Measurements from ENCODE around the gene ST7.
"Not testable (repeated sequence)": the region's sequence is repeated elsewhere in the genome, so short reads cannot be mapped to it uniquely, and the experiment has no call there.

ST7 gene

DNA sequence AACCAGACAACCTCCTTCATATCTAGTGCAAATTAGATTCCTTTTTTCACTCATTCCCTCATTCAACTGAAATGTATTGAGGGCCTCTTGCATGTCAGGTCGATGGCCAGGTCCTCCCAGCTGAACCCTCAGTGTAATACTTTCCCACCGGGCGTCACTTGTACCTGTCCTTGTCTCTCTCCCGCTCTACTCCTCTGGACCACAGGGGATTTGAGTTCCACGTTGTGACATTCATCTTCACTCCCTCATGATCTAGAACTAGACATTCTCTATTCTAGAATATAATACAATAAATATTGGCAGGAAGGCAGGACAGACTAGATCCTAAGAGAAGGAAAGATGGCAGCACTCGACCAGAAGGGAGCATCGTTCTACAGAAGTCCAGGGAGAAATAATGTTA is 285.6 kb downstream of the ST7 start:
- in situ Hi-C loops (cut with MboI; ENCODE audit: low sequenced_read_pairs, unreplicated experiment), result no loop called here
- DNase-seq (ENCODE audit: low spot score), result no peak
- TF ChIP-seq, protein P1, sequence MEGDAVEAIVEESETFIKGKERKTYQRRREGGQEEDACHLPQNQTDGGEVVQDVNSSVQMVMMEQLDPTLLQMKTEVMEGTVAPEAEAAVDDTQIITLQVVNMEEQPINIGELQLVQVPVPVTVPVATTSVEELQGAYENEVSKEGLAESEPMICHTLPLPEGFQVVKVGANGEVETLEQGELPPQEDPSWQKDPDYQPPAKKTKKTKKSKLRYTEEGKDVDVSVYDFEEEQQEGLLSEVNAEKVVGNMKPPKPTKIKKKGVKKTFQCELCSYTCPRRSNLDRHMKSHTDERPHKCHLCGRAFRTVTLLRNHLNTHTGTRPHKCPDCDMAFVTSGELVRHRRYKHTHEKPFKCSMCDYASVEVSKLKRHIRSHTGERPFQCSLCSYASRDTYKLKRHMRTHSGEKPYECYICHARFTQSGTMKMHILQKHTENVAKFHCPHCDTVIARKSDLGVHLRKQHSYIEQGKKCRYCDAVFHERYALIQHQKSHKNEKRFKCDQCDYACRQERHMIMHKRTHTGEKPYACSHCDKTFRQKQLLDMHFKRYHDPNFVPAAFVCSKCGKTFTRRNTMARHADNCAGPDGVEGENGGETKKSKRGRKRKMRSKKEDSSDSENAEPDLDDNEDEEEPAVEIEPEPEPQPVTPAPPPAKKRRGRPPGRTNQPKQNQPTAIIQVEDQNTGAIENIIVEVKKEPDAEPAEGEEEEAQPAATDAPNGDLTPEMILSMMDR (IDR thresholded peaks at IDR 0.05; ENCODE audit: borderline replicate concordance, control extremely low read depth, extremely low read depth, insufficient read depth, missing control alignments), result no peak

DNA sequence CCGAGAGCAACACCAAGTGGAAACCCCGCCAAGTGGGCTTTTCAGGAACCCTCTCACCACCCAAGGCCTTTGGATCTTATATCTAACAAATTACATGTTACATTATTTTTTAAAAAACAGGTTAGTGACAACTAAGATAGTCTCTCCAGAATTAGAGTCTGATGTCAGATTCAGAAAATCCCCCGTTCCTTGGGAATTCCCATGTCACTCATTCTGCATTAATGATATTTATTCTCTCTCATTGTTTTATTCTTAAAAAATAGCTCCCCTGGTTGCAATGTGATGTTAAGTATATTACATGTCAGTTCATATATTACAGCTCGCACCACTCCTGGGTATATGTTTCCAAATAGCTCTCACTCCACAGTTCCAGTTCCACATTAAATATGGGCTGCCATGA is 287.8 kb downstream of the ST7 start:
- TF ChIP-seq, protein P1 (IDR thresholded peaks at IDR 0.05; ENCODE audit: borderline replicate concordance, control extremely low read depth, extremely low read depth, insufficient read depth, missing control alignments), result no peak
- no peak for DNase-seq (ENCODE audit: low spot score)
- in situ Hi-C loops (cut with MboI; ENCODE audit: low sequenced_read_pairs, unreplicated experiment), result no loop called here

DNA sequence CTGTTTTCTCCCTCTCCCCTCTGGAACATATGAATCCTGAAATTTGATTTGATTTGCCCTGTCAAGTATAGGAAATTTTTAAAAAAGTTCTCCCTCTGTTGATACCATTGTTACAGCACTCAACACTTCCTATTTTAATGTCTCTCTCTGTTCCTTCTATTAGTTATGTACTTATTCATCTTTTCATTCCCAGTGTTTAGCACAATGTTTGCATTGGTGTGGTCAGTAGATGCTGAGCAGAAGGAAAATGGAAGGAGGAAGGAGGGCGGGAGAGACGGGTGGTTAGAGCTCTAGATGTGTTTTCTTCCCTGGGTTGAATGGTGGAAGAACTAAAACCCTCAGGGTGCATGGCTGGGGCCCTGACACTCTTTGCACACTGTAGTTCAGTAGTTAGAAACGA is 290.1 kb downstream of the ST7 start:
- in situ Hi-C loops (cut with MboI; ENCODE audit: low sequenced_read_pairs, unreplicated experiment), result no loop called here
- DNase-seq (ENCODE audit: low spot score), result no peak
- TF ChIP-seq, protein P1 (IDR thresholded peaks at IDR 0.05; ENCODE audit: borderline replicate concordance, control extremely low read depth, extremely low read depth, insufficient read depth, missing control alignments), result no peak

DNA sequence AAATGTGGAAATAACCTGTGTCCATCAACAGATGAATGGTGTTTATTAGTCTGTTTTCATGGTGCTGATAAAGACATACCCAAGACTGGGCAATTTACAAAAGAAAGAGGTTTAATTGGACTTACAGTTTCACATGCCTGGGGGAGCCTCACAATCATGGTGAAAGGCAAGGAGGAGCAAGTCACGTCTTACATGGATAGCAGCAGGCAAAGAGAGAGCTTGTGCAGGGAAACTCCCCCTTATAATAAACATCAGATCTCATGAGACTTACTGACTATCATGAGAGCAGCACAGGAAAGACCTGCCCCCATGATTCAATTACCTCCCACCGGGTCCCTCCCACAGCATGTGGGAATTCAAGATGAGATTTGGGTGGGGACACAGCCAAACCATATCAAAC is 292.4 kb downstream of the ST7 start:
- in situ Hi-C loops (cut with MboI; ENCODE audit: low sequenced_read_pairs, unreplicated experiment); DNase-seq (ENCODE audit: low spot score): not testable (repeated sequence)

DNA sequence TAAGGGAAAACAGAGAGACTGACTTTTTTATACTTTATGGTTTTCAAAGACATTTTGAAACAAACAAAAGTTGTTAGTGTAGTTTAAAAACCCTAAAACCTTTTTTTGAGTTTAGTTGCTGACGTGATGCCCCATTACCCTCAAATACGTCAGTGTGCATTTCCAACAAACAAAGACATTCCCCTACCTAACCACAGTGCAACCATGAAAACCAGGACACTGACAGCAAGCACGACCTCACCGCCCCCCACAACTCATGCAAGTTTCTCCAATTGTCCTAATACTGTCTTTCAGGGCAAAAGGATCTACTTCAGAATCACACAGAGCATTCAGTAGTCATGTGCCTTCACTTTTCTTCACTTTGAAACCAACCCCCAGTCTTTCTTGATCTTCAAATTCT is 294.5 kb downstream of the ST7 start:
- no peak for DNase-seq (ENCODE audit: low spot score)
- in situ Hi-C loops (cut with MboI; ENCODE audit: low sequenced_read_pairs, unreplicated experiment), result no loop called here

DNA sequence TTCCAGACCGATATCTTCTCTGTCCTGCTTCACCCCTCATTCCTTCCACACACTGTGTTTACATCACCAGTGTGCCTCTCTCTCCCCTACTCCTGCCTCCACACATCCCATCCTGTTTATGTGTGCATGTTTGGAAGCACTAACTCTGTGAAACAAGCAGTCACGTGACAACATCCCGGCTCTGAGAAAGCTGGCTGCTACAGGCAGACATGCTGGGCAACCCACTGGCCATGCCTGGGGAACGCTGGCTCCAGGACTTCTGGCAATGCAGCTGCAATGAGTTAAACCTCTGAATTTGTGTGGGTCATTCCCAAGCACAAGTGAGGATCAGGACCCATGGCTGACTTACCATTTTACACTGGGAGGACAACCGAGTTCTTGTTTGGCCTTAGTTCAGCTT is 295.5 kb downstream of the ST7 start:
- in situ Hi-C loops (cut with MboI; ENCODE audit: low sequenced_read_pairs, unreplicated experiment), result no loop called here
- DNase-seq (ENCODE audit: low spot score), result no peak
- TF ChIP-seq, protein P1 (IDR thresholded peaks at IDR 0.05; ENCODE audit: borderline replicate concordance, control extremely low read depth, extremely low read depth, insufficient read depth, missing control alignments), result no peak

More for the DNA sequence above, 294.5 kb downstream of the ST7 start:
- TF ChIP-seq, protein P1 (IDR thresholded peaks at IDR 0.05; ENCODE audit: borderline replicate concordance, control extremely low read depth, extremely low read depth, insufficient read depth, missing control alignments), result no peak

DNA sequence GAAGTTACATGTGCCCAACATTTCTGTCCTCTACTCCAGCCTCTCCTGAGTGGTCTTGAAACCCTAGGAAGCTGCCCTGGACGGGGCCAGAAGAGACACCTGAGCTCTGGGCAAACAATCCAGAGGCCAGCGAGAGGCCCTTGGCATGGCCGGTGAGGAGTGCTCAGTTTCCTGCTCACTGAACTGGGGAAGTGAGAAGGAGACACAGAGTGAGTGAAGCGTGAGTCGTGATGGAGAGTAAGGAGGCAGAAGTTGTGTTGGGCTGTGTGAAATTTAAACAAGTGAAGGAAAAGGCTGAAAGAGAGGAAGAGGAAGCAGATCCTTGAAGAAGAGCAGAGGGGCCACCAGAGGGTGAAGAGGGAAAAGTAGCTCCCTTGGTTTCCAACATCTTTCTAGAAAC is 296.4 kb downstream of the ST7 start:
- in situ Hi-C loops (cut with MboI; ENCODE audit: low sequenced_read_pairs, unreplicated experiment), result no loop called here
- no peak for DNase-seq (ENCODE audit: low spot score)
- TF ChIP-seq, protein P1 (IDR thresholded peaks at IDR 0.05; ENCODE audit: borderline replicate concordance, control extremely low read depth, extremely low read depth, insufficient read depth, missing control alignments), result no peak
